ENCODE results near the gene ELSPBP1.
A peak's percentile ranks its signal among the peaks of the same experiment; 100 is the strongest.
"Not testable (repeated sequence)": the region's sequence is repeated elsewhere in the genome, so short reads cannot be mapped to it uniquely, and the experiment has no call there.

The ELSPBP1 gene

DNA sequence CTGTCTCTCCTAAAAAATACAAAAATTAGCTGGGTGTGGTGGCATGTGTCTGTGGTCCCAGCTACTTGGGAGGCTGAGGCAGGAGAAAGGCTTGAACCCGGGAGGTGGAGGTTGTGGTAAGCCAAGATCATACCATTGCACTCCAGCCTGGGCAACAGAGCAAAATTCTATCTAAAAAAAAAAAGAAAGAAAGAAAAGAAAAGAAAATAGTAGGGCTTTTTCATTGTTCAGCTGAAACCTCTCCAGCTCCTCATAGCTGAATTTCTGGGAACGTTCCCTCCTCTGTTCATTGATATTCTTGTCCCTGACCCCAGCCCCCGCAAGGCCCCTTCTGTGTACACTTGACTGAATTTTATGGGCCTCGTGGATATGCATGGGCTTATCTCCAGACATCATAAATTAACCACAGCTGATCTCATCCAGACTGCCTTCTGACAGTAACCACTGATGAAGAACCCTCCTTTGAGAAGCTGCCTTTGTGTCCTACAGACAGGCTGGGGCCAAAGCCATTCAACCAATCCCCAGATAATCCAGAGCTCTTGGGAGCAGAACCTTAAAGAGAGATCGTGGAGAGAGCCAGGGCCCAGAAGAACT, at the start of gene ELSPBP1:
ELSPBP1 (plus strand) TSS at position 424 of the 594 bp plus-strand sequence. CDS start 14,036 bp downstream, outside the sequence.
- peak; percentile 64 for DNase-seq

DNA sequence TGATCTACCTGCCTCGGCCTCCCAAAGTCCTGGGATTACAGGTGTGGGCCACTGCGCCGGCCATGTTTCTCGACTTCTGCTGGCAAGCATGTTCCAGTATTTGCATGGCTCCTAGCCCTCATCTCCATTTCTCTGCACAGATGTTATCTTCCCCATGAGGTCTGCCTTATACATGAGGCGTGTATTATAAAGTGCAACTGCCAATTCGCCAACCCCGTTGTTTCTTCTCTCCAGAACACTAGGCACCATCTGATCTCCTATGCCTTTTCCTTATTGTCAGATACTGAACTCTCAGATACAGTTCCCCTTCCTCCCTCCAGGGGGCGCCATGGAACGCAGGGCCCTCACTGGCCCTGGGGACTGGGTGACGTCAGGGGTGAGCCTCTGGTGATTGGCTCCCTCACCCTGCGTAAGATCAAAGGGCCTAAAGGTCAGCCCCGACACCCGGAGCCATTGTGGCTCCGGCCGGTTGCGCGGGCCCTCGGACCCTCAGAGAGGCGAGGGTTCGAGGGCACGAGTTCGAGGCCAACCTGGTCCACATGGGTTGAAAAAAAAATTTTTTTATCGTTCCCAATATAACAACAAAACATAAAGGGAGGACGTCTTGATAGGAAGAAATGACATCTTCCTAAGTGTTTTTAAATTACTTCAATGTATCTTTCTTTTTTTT, 44.4 kb upstream of the ELSPBP1 start:
- DNase-seq, result not testable (repeated sequence)

DNA sequence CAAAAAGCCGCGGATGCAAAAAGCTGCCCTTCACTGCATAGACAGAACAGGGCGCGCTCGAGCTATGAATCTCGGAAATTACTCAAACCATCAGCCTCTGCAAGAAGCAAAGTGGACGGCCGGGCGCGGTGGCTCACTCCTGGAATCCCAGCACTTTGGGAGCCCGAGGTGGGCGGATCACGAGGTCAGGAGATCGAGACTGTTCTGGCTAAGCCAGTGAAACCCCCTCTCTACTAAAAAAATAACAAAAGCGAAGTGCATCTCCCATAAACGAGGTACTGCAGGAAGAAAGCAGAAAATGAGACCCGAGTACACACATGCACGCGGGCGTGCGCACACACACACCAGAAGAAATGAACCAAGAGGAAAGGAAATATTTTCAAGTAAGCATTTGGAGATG, 42.3 kb upstream of the ELSPBP1 start:
- not testable (repeated sequence) for DNase-seq

DNA sequence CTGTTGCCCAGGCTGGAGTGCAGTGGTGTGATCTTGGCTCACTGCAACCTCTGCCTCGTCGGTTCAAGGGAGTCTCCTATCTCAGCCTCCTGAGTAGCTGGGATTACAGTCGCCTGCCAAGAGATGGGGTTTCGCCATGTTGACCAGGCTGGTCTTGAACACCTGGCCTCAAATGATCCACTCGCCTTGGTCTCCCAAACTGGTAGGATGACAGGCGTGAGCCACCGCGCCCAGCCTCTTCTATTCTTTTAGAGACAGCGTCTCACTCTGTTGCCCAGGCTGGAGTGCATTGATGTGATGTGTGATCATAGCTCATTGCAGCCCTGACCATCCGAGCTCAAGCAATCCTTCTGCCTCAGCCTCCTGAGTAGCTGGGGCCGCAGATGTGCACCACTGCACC, 38.5 kb upstream of the ELSPBP1 start:
- DNase-seq, result not testable (repeated sequence)

DNA sequence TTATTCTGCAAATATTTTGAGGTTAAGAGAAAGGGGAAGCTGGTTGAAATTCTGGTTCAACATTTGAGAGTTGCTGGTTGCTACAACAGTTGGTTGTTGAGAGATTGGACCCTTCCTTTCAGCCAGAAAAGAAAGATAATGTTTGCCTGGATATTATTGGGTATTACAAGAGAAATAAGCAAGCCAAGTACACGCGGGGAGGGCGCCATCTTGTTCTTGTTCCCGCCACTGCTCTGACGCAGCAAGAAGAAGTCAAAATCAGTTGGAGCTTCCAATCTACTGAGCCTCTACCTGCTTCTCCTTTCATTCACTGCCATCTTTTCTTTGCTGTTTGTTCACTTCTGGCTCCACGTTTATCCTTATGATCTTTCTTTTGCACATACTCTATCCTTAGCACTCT, 20.9 kb upstream of the ELSPBP1 start:
- no peak for DNase-seq

DNA sequence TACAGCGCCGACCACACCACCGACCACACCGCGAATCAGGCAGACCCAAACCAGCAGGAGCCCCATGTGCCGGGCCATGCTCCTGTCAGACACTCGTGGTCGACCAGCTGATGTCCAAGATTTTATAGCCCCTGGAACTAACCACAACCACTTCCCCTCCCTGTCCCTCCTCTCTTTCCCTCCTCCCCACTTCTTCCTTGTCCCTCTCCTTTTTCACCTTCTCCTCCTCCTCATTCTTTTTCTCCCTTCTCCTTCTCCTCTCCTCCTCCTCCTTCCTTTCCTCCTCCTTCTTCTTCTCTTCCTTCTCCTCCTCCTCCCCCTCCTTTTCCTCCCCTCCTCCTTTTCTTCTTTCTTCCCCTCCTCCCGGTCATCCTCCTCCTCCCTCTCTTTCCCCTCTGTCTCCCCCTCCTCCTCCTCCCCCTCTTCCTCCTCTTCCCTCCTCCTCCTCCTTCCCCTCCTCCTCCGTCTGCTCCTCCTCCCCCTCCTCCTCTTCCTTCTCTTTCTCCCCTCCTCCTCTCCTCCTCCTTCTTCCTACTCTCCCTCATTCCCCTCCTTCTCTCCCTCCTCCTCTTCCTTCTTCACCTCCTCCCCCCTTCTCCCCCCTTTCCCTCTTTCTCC, 3.1 kb upstream of the ELSPBP1 start:
- DNase-seq, result peak; percentile 51

DNA sequence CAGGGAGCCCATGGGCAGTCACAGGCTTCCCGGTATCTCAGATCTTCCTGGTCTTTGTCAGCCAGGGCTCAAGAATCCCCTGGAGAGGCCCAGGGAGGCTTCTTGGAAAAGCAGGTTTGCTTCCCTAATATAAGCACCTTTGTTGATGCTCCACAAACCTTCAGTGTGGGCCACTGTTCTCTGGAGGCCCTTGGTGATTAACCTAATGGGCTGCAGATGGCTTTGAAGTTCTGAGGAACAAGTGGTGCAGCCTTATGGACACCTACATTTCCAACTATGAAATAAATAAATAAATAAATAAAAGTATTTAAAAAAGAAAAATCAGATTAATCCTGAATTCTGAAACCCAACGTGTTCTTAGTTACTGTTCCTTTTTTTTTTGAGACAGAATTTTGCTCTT, 2.4 kb upstream of the ELSPBP1 start, which contains the start of gene BSPH1:
BSPH1 (minus strand) TSS at position 101 of the 400 bp plus-strand sequence; CDS start at position 12, 89 bp downstream.
- DNase-seq, result peak; percentile 41

DNA sequence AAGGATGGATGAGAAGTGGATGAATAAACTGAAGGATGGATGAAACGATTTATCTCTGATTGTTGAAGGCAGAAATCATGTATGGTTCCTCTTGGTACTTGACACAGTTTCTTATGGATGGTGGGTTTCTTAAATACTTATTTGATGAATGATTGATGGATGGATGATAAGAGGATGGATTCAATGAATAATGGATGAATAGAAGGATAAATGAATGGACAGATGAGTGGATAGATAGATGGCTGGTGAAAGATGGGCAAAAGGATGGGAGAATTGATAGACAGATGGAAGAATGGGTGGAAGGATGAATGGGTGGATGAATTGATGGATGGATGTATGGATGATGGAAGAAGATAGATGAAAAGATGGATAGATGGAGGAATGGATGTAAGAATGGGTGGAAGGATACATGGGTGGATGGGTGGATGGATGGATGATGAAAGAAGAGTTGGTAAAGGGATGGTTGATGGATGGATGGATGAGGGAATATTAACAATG, 1.8 kb downstream of the ELSPBP1 start:
- DNase-seq, result no peak

DNA sequence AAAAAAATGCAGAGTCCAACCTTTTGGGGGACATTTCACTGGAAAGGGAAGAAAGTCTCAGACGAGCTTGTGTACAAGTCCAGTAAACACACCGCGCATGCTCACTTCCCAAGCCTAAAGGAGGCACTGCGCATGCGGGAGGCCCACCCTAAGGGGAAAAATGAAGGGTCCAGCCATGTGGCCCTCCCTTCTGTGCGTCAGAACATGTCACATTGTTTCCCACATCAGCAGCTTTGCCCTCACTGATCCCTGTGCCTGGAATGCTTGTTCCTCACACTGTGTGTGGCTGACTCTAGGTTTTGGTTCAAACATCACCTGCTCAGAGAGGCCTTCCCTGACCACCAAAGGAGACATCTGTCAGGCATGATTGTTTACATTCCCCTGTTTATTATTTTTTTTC, 4.4 kb downstream of the ELSPBP1 start:
- DNase-seq, result no peak

DNA sequence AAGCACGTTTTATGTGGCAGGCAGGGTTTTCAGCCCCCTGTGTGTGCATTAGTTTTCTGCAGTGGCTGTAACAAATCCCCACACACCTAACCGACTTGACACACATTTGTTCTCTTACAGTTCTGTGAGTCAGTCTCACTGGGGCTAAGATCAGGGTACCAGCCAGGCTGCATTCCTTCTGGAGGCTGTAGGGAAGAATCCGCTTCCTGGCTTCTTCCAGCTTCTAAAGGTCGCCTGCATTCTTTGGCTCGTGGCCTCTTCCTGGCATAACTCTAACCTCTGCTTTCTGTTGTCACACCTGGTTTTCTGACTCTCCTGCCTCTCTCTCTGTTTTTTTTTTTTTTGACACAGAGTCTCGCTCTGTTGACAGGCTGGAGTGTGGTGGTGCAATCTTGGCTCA, 6.4 kb downstream of the ELSPBP1 start:
- DNase-seq, result no peak

DNA sequence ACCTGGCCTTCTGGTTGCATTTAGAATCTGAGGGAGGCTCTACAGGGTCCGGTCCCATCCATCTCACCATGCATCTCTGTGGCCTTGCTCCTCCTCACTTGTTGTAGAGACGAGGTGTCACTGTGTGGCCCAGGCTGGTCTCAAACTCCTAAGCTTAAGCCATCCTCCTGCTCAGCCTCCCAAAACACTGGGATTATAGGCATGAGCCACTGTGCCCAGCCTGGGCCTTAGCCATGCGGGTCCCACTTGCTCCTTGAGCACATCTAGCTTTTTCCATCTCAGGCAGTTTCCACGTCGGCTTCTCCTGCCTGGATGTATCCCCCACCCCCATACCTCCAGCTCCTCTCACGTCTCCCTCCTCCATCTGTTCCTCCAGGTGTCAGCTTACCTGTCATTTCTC, 9.8 kb downstream of the ELSPBP1 start:
- DNase-seq, result peak; percentile 22

DNA sequence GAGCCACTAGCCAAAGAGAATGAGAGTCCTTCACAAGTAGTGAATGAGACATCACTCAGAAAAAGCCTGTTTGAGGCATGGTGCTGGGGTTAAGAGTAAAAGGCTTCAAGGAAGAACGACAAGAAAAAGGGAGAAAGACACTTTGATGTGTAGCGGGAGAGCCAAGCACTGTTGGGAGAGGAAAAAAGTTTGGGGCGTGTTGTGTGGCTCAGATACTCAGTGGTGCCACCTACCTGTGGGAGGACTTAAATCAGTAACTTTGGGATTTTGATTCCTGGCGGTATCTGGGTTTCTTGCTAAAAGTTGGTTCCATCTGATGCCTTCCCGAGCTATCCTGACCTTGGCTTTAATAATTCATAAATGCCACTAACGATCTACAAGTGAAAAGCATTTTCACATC, 12.3 kb downstream of the ELSPBP1 start:
- peak; percentile 12 for DNase-seq

DNA sequence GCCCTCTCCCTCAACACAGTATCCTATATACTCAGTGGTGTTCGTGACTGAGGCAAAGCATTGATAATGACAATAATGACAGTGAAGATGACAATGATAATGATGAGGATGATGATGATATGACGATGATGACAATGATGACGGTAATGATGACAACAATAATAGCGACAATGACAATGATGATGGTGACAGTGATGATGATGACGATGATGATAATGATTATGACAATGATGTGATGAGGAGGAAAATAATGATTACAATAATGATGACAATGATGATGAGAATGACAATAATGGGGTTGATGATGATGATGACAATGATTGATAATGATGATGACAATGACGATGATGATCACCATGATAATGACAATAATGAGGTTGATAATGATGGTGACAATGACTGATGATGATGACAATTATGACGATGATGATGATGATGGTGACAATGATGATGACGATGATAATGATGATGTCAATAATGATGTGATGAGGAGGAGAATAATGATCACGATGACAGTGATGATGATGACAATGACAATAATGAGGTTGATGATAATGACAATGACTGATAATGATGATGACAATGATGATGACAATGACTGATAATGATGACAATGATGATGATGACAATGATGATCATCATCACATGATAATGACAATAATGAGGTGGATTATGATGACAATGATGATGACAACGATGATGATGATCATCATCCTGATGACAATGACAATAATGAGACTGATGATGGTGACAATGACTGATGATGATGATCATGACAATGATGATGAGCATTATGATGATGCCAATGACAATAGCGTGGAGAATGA, 16.7 kb downstream of the ELSPBP1 start:
- DNase-seq, result no peak

DNA sequence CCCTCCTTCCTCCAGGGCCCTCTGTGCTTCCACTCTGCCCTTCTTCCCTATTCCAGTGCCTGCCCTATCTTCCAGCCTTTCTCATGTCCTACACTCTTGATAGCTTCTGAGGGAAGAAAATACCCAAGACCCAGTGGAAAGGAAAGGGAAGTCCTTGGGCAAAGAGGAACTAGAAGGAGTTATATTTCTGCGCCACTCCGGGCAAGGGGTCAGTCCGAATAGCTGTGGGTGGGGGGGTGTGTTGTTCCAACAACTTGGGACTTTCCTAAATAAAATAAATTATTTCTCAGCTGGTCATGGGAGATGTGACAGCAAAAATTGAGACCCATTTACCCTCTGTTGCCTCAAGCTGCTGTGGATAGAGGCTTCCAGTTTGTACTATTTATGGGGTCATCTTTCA, 26.3 kb downstream of the ELSPBP1 start:
- no peak for DNase-seq

DNA sequence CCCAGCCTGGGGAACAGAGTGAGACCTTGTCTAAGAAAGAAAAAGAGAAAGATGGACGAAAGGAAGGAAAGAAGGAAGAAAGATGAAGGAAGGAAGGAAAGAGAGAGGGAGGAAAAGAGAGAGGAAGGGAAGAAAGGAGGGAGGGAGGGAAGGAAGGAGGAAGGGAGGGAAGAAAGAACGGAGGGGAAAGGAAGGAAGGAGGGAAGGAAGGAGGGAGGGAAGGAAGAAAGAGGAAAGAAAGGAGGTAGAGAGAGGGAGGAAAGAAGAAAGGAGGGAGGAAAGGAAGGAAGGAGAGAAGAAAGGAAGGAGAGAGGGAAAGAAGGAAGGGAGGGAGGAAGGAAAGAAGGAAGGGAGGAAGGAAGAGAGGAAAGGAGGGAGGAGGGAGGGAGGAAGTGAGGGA, 28.6 kb downstream of the ELSPBP1 start:
- no peak for DNase-seq

DNA sequence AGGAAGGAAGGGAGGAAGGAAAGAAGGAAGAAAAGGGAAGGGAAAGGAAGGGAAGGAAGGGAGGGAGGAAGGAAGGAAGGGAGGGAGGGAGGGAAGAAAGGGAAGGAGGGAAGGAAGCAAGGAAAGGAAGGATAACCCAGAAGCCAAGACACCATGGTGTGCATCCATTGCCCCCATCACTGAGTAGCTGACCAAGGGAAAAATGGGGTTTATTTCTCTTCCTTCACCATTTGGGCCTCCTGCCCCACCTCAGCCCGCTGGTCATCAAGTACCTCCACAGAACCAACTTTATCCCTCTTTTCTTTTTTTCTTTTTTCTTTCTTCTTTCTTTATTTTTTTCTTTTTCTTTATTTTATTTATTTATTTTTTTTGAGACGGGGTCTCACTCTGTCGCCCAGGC, 29.1 kb downstream of the ELSPBP1 start:
- DNase-seq, result no peak

DNA sequence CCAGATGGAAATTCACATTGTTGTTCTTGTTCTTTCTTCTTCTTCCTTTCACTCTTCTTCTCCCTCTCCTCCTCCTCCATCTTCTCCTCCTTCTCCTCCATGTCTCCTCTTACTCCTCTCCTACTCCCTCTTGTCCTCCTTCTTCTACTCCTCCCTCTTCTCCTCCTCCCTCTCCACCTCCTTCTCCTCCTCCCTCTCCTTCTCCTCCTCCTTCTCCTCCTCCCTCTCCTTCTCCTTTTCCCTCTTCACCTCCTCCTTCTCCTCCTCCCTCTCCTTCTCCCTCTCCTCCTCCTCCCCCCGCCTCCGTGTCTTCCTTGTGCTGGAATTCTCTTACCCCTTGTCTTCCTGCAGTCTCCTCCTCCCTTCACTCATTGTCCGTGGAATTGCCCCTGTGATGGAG, 31.0 kb downstream of the ELSPBP1 start:
- DNase-seq, result no peak

DNA sequence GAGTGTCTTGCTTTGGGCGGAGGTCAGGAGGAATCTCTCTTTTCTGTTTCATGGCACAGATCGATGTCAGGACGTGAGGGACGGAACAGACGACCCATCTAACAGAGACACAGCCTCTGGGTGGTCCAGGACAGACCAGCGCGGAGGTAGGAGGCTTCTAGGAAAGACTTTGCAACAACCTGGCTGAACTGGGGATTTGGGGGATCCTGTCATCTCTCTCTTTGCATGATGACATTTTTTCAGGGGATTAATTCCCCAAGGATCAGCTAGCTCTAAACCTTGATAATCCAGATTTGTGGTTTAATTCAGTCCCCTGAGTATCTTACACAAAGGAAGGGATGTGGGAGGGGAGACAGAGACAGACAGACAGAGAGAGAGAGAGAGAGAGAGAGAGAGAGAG, 35.0 kb downstream of the ELSPBP1 start:
- no peak for DNase-seq

DNA sequence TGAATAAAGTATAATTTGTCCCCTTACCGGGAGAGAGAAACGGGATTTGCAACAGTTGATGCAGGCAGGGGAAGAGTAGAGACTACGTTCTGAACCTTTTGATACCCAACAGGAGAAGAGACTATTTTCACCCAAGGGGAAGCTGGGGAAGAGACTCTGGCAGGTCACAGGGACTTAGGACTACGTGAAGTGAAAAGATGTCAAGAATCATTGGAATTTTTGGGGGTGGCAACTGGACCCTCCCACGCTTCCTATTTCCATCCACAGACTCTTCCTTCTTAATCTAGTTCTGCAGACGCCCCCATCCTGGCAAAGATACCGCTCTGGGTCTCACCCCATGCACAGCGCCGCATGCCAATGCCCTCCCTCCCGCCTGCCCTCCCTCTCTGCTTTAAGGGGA, 35.6 kb downstream of the ELSPBP1 start:
- DNase-seq, result no peak

DNA sequence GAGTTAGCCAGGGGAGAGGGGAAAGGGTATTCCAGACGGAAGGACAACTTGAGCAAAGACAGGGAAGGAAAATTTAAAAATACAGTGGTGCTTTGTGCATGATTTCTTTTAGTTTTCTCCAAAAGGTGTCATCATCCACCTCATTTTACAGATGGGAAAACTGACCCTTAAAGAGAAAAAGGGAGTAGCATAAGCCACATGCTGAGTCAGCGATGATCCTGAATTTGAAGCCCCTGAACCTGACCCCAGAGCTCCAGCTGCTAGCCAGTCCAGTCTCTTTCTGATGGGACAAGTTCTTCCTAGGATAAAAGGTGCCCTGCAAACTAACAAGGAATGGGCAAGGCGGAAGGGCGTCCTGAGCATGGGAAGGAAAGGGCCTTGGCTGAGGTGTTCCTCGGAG, 39.2 kb downstream of the ELSPBP1 start:
- no peak for DNase-seq

DNA sequence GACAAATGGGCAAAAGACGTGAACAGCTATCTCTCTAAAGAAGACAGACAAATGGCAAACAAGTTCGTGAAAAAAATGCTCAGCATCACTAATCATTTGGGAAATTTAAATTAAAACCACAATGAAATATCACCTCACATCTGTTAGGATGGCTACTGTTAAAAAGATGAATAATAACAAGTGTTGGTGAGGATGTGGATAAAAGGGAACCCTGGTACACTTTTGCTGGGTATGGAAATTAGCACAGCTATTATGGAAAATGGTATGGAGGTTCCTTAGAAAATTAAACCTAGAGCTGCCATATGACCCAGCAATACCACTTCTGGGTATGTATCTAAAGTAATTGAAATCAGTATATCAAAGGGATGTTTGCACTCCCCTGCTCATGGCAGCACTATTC, 42.3 kb downstream of the ELSPBP1 start:
- no peak for DNase-seq

DNA sequence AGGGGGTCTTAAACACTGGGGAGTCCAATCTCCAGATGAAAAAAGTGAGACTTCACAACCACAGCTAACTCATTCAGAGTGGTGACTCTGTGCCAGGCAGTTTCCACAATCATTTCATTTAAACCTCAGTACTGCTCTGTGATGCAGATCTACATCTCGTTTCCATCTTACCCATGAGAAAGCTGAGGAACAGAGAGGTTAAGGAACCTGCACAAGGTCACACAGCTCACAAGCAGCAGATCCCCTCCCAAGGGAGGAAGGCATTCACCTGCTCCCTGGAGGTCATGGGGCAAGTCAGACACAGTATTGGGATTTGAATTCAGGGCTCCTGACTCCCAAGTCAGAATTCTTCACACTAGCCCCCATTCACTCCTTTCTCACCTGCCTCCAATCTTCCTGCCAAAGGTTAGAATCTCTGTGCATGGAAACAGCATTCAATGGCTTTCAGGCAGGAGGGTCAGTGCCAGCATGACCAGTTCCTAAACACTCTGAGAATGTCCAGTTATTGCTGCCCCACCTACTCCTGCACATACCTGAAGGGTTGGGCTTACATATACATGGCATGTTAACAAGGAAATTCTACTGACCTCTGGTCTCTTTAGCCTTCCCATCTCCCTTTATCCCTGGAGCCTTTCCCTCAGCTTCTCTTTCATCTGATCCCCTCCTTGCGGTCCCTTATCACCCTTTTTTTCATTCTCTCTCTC, 47.6 kb downstream of the ELSPBP1 start:
- no peak for DNase-seq

All from islet precursor cell (in vitro differentiated cells).